Erythroblast (primary cell): ENCODE measurements around the gene AFDN.

Experiments used
- DNase-seq, 2 experiments: peaks; one replicate each; lab custom pipeline; 2025; lab: John Stamatoyannopoulos, UW
- GATA1 ChIP-seq: IDR thresholded peaks from 2 replicates; pipeline ENCODE4 v1.6.1; 2011; ENCODE audit warnings: low read depth, mild to moderate bottlenecking, control low read depth, low read length, moderate library complexity
- POLR2A ChIP-seq: IDR thresholded peaks from 2 replicates; pipeline ENCODE4 v1.6.1; 2011; ENCODE audit warnings: mild to moderate bottlenecking, low read length

The AFDN gene

DNA sequence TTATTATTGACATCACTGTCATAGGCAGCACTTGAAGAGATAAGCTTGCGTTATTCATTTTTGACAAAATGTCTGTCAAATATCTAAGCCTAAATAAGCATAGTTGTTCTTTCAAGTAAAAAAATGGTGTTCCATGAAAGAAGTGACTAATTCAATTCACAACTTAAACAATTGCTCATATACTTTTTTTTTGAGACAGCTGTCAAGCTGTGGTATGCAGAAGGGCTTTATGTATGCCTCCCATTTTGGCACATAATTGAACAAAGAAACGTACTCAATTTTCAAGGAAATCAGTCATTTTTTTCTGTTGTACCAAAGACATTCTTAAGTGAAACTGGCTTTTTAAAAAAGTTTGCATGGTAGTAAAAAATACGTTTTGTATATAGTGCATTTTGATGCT is 8.5 kb downstream of the AFDN start:
- no peak for TF ChIP-seq POLR2A
- TF ChIP-seq GATA1: no peak
- no peak for DNase-seq

DNA sequence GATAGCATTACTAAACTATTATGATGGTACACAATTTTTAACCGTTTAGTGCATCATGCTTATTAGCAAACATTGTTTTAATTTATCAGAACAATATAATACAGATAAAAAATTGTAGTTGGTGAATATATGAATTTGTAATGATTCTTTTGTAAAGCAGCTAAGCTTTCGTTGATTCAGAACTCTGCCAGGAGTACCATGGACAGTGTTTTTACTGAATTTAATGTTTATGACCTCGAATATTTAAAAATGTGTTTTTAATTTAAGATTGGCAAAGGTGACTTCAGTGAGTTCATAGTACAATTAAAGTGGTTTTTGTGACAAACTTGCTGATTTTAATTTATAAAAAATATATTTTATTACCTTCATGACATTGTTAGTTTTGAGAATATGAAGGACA is 10.0 kb downstream of the AFDN start:
- TF ChIP-seq GATA1 (no peak), POLR2A (no peak)
- DNase-seq: no peak

DNA sequence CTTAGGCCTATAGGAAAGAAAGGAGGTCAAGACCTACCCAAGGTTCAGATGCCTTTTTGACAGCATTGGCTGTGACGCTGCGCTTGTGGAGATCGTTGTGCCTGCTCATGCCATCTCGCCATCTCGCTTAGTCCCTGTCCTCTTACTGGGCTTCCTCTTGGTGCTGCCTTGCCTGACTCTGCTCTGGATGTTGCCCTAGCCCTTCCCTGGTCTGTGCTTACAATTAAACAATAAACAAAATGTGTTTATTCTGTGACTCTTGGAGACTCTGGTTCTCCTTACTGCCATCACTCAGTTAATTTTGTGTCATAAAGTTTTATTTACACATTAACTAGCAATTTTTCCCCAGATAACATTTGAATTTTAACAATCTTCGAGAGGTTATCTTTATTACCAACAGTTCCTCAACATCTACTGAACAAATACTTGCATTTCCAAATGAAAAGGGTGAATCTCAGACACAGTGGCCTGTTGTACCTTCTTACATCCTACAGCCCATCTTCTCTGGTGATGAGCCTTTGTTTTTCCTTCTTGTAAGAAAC is 11.6 kb downstream of the AFDN start:
- TF ChIP-seq POLR2A (no peak), GATA1 (no peak)
- DNase-seq: no peak

DNA sequence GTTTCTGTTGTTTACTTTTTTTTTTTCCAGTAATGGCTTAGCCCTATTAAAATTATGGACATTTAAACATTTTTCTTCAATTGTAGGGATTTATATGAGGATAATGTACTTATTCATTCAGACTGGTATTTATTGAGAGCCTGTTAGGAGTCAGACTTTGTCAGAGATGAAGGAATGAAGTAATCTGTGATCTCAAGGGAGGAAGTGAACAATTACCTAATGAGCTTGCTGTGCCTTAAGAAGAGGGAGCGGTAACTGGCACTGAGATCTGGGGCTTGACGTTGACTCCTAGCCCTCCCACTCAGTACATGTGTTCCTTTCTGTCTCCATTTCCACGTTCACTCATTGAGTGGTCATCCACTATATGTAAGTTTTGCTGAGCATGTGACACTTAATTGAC is 12.6 kb downstream of the AFDN start:
- DNase-seq: no peak
- no peak for TF ChIP-seq POLR2A
- TF ChIP-seq GATA1: no peak

DNA sequence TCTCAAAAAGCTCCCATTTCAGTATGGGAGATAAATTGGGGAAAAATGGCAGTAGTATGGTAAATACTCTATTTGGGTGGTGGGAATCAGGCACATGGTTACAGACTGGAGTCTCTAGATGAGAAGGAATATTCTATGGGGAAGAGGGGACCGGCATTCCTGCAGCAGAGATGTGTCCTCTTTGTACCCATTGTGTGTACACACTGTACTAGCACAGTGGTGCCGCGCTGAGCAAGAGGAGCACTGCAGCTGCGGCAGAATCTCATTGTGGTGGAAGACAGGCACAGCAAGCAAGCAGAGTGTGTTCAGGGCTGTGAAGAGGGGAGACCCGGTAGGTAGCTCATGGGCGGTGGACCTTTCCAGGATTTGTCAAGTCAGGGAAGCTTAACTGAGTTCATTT is 13.0 kb downstream of the AFDN start:
- DNase-seq: no peak
- TF ChIP-seq POLR2A: no peak

DNA sequence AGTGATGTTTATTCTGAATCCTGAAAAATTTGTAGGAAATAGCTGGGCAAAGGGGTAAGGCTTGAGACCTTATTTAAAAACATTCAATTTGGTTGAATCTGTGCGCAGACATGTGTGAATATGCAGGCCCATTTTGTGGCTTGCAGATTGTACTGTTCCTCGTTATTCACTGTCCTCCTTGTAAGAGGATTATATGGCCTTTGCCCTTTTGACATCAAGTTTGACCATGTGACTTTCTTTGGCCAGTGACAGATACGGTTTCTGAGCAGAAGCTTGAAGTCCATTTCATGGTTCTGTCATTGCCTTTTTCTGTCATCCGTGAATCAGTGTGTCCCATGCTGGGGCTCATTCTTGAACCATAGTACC is 13.4 kb downstream of the AFDN start:
- TF ChIP-seq POLR2A: no peak
- no peak for TF ChIP-seq GATA1
- no peak for DNase-seq

DNA sequence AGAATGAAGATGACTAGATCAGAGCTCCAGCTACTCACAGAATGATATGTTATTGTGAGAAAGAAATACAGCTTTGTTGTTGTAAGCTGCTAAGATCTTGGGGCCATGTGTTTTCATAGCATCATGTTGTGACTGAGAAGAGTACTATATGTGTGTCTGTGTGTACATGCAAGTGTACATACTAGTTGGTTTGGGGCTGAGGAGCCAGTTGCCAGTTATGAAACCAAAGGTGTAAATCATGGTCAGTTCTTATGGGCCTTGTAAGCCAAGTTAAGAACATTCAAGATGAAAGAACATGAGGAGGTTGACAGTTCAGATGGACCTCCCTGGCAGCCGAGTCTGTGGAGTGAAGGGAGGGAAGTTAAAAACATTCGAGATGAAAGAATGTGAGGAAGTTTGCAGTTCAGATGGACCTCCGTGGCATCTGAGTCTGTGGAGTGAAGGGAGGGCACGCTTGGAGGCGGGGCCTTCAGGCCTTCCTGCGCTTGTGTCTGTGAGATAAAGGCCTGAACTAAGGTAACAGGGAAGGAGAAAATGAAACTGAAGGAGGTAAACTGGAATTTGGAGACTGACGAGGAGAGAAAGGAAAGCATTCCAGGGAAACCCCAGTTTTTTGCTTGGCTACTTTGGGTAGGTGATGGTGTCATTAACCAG is 13.9 kb downstream of the AFDN start:
- DNase-seq: no peak
- TF ChIP-seq GATA1 (no peak), POLR2A (no peak)

DNA sequence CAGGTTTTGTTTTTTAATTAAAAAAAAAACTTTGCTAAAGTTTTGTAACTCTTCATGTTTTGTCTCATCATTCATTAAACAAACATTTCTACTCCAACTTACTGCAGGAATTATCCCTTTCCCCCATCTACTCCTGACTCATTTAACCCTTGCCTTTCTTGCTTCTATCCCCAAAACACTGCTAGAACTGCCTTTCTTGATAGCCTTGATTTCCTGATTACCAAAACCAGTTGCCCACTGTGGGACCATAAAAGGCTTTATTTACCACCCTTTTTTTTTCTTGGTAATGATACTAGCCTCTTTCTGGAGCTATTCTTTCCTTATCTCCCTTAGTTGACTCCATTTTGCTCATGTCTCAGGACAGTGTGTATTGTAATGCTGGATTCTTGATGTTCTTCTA is 15.3 kb downstream of the AFDN start:
- TF ChIP-seq GATA1 (no peak), POLR2A (no peak)

DNA sequence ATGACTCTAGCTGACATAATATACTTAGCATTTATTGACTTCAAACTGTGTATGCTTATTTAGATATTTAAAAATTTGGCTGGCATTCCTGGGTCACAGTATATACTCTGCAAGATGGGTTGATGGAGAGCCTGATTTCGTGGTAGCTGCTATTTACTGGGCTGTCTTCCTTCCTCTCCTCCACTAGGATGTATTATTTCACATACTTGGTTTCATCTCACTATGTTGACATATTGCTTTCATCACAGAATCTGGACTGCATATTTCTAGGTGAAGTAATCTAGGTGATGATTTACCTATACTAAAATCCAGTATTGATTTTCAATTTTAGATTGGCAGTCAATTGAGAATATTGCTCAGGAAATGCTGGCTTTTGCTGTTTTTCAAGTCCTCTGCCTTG is 15.7 kb downstream of the AFDN start:
- TF ChIP-seq GATA1 (no peak), POLR2A (no peak)
- DNase-seq: no peak

More for the DNA sequence above, 15.3 kb downstream of the AFDN start:
- no peak for DNase-seq

DNA sequence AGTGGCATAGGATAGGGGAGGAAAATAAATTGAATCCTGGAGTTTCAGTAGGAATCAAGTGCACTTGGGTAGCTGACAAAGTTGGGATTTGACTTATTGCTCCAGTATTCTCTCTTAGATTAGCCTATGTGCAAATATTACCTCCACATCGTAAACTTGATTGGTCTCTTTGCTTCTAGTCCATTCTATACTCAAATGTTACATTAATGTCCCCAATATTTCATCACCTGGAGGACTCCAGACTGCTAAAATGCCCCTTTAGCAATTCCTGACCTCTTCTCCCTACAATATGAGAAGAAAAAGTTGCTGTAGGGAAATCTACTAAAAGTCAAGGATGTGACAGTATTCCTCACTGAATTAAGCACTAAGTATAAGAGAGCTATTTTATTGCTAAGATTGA is 16.3 kb downstream of the AFDN start:
- no peak for DNase-seq
- no peak for TF ChIP-seq POLR2A
- TF ChIP-seq GATA1: no peak

DNA sequence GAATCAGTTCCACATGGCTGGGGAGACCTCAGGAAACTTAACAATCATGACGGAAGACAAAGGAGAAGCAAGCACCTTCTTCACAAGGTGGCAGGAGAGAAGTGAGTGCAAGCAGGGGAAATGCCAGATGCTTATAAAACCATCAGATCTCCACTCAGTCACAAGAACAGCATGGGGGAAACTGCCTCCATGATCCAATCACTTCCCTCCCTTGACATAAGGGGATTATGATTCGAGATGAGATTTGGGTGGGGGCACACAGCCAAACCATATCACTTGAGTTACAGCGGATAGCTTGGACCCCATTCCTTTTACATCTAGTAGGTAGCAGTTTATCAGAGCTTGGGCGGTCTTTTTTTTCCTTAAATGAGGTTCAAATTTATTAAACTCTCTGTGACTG is 19.1 kb downstream of the AFDN start:
- no peak for DNase-seq

DNA sequence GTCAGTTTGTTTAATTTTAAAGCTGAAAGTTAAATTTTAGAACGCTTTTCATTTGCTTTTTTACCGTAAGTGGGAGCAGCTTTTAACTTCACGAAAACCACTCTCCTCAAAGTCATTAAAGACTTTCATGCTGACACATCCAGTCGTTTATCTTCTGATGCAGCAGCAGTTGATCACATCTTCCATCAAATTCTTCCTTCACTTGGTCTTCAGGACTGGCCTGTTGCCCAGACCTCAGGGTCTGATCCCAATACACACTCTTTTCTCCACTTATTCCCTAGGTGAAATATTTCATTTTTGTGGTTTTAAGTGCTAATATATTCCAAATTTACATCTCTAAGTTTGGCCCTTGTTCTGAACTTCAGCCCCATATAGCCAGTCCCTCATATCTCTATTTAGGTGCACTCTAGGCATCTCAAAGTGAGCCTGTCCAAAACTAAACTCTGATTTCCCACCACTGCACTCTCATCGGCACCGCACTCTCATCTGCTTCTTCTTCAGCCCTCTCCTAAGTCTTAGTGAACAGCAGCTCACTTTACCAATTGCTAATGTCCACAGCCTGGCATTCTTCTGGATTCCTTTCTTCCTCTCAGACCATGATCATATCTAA is 20.4 kb downstream of the AFDN start:
- TF ChIP-seq POLR2A: no peak
- no peak for TF ChIP-seq GATA1
- DNase-seq: no peak

More for the DNA sequence above, 19.1 kb downstream of the AFDN start:
- no peak for TF ChIP-seq POLR2A

DNA sequence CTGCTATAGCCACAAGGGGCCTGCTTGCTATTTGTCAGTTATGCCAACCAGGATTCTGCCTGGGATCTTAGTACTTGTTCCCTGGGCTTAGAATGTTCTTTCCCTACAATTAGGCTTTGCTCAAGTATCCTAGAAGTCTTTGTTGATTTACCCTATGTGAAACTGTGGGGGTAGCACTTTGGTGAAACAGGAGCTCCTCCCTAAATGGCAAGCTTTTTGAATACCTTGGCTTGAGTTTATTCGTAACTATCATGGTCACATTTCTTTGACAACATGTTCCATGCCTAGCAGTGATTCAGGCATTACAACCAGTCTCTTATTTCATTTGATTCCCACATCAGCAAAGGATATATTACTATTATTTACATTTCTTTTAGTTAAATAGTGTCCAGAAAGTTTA is 21.2 kb downstream of the AFDN start:
- TF ChIP-seq GATA1 (no peak), POLR2A (no peak)
- no peak for DNase-seq

DNA sequence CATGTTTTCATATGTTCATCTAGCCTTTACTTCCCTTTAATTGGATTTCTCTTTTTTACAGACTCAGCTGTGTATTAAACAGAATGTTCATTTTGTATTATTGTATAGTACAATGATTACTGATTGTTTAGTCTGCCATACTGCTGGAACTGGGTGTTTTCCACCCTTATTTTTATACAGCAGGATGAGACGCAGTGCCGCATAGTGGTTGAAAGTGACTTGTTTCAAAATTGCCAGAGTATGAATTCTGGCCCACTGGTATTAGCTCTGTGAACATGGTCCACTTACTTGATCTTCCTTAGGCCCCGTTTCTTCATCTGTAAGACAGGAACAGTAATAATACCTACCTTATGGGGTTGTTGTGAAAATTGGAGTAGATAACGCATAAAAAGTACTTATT is 22.1 kb downstream of the AFDN start:
- DNase-seq: no peak
- TF ChIP-seq POLR2A (no peak), GATA1 (no peak)

DNA sequence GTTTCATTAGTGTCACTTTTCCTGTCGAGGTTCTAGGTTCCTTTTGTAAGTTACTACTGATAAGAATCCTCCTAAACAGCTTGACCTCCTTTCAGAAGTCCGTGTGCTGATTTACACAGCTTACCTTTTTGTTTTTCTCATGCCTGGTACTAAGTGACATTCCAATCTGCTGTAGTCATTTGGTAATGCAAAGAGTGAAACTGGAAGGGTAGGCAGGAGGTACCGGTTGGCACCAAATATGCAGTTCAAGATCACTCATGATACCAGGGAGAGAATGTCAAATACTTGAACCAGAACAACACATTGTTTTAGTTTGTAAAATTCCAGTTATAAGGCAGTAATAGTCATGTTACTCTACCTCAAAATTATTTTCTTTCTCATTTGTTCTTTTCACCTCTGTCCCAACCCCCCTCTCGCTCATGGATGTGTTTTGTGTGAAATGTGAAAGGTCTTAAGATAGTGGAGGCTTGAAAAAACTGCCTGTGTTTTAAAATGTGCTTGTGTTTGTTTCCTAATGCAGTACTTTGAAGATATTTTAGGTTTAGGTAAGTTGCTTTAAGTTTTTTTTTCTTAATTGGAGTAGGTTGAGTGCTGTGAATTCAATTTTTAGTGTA is 23.2 kb downstream of the AFDN start:
- TF ChIP-seq POLR2A (no peak), GATA1 (no peak)
- no peak for DNase-seq
